NCI-H748 (cell line): ENCODE results near the gene JADE1.

Experiments used
- DNase-seq: peaks from one replicate; lab custom pipeline; 2025; ENCODE audit not compliant: unreplicated experiment; lab: John Stamatoyannopoulos, UW

The JADE1 gene

GRCh38 chr4:128840711-128841318 lies 31.3 kb downstream of the JADE1 start:
- DNase-seq, result no peak

DNA sequence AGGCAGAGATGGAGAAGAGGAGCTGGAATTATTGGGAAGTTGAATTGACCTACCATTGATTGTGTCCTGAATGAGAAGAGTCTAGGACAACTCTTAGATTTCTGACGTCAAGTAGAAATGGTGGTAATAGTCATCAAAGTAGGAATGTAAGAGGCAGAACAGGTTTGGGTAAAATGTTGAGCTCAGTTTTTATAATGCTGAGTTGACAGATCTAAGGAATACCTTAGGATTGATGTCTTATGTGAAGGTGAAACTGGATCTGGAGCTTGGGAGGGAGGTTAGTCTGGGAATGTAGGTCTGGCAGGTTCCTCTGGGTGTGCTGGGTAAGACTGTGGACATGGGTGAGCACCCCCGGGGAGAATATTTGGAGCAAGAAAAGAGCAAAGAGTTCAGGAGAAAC lies 31.9 kb downstream of the JADE1 start:
- DNase-seq, result no peak

DNA sequence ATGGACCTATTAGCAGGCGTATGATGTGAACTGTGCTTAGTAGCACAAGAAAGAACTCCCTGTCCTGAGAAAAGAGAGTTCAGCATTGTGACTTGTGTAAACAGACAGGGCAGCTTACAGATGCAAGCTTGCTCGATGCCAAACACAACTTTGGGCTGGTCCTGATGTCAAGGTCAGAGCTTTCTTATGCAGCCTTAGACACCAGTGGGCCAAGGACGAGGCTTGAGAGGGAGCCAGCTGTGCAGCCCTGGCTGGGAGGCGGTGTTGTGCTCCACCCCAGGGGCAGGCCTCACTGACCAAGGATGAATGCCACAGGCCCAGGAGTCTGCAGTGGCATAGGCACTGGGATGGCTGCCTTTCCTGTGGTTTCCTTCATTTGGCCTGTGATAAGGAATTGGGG lies 35.4 kb downstream of the JADE1 start:
- no peak for DNase-seq

GRCh38 chr4:128846063-128846462 lies 36.6 kb downstream of the JADE1 start:
- peak; percentile 55 for DNase-seq

DNA sequence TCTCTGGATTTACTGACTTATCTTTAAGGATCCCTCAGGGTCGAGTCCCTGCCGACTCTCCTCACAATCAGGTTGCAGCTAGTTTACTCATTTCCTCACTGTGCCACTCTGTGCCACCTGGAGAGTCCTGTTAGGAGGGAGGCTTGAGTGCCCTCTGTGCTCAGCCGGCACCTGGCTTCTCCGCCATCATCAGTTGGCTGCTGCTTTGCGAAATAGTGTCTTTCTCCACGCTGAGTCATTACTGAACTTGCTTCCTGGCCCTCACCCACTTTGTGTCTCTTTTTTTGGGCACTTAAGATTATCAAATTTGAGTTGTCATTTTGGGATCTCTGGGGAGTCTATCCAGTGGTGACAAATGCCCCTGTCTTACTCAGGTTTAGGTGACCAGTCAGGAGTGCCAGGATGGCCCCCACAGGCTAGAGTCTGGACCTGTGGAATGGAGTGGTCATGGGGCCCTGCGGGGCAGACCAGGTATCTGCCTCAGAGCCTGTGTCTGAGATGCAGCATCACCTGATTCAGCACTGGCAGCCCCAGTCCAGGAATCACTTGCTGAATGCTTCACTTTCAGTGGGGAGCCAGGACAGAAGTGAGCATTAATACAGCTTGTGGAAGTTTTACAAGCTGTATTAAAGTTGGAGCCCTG lies 37.7 kb downstream of the JADE1 start:
- no peak for DNase-seq

DNA sequence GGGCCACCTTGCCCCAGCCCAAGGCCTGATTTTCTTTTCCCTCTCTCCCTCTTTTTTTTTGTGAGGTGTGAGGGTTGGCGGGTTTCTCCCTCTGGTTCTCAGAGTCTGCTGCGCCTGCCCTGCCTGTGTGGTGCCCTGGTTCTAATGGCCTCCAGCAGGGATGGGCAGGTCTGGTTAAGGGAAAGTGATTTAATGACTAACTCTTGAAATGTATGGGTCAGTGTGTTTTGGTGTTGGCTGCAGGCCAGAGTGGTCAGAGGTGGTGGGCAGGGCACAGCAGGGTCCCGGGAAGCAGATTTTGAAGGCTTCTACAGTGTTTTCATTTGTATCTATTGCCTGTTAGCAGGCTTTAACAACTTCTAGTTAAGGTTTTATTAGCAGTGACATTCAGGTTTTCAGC lies 39.0 kb downstream of the JADE1 start:
- DNase-seq, result no peak

DNA sequence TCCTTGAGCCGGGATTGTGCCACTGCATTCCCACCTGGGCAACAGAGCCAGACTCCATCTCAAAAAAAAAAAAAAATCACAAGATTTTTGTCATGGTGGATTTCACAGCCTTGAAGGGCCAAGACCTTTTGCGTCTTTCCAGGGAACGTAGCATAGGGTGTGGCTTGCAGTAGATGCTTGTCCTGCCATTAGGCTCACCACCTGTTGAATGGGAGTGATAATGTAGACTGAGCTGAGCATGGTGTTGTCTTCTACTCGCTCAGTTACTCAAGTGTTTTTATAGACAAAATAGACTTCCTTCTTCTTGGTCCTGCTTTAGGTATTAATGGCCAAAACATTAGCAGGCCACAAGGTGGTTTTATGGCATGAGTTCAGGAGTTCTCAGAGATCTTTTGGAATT lies 40.8 kb downstream of the JADE1 start:
- DNase-seq, result no peak

DNA sequence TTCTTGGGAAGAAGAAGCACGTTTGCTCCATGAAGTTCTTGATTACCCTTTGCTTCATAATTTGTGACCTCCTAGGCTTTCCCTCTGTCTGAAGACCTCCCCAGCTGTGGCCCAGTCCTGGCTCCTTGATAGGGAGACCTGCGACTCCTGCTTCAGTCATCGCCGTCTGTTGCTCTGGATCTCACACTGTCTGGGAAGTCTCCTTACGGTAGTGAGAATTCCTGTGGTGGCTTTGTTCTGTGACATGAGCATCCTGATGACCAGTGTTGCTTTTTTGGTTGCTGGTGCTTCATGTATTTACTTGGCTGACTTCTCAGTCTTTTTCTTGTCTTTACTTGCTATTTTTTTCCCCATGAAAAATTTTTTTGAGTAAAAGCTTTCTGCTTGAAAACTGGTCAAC lies 44.2 kb downstream of the JADE1 start:
- no peak for DNase-seq

DNA sequence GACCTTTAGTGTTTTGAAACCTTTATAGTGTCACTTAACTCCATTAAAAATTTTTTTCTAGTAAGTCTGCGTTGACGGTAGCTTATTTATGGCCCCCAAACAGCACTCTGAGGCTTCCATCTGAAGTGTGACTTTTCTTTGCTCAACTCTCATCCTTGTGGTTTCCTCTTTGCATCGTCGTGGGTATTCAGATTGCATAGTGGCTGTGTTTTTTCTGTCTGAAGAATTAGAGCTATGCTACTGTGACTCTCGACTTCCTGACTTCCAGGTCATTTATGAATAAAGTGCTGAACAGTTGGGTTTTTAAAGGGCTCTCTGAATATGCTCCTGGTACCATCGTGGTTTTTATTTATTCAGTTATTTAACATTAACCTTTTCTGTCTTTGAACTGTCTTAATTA lies 44.9 kb downstream of the JADE1 start:
- DNase-seq, result no peak

DNA sequence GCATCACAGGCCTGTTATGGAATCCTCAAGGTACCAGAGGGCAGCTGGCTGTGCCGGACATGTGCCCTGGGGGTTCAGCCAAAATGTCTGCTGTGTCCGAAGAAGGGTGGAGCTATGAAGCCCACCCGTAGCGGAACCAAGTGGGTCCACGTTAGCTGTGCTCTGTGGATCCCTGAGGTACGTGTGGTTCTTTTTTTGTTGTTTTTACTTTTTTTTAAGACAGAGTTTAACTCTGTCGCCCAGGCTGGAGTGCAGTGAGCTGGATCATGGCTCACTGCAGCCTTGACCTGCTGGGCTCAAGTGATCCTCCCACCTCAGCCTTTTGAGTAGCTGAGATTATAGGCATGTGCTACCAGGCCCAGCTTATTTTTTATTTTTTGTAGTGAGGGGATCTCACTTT lies 46.1 kb downstream of the JADE1 start:
- no peak for DNase-seq

DNA sequence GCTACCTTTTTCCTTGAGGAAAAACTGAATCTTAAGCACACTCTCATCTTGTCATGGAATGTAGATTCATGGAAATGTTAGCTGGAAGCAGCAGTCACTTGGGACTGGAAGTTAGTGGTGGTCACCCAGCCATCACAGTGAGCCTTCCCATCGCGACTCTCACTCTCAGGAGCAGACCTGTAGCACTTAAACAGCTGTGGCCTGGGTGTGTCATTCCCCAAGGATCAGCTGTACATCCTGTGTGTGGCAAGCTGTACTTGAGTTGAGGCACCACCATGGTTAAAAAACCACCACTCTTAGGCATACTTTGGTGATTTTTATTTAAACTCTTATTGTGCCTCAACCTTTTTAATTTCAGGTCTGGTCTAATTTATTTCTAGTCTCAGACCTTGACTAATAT lies 46.7 kb downstream of the JADE1 start:
- DNase-seq, result no peak

DNA sequence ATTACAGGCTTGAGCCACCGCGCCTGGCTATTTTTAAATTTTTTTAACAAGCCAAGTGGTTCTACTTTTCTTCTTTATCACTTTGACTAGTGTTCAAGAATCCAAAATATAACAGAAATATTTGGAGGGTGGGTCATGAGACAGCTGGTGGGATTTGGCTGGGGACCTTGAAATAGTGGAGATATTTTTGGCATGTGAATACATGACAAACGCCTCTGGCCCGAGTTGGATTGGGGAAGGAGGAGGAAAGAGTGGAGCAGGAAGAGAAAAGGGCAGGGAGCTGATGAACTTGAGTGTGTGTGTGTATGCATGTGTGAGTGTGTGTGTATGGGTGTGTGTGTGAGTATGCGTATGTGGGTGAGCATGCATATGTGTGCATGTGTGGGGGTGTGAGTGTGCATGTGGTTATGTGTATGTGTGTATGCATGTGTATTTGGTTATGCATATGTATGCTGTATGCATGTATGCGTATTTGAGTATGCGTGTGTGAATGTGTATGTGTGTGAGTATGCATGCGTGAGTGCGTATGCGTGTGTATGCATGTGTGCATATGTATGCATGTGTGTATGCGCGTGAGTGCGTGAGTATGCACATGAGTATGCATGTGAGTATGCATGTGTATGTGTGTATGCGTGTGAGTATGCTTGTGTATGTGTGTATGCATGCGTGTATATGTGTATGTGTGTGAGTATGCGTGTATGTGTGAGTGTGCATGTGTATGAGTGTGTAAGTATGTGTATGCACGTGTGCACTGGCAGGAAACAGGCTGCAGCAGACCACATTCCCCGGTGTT lies 49.6 kb downstream of the JADE1 start:
- no peak for DNase-seq

GRCh38 chr4:128859887-128860677 lies 50.6 kb downstream of the JADE1 start:
- DNase-seq, result no peak

- no peak for DNase-seq
These were observed 52.5 kb downstream of the JADE1 start for GRCh38 chr4:128861856-128862518.

DNA sequence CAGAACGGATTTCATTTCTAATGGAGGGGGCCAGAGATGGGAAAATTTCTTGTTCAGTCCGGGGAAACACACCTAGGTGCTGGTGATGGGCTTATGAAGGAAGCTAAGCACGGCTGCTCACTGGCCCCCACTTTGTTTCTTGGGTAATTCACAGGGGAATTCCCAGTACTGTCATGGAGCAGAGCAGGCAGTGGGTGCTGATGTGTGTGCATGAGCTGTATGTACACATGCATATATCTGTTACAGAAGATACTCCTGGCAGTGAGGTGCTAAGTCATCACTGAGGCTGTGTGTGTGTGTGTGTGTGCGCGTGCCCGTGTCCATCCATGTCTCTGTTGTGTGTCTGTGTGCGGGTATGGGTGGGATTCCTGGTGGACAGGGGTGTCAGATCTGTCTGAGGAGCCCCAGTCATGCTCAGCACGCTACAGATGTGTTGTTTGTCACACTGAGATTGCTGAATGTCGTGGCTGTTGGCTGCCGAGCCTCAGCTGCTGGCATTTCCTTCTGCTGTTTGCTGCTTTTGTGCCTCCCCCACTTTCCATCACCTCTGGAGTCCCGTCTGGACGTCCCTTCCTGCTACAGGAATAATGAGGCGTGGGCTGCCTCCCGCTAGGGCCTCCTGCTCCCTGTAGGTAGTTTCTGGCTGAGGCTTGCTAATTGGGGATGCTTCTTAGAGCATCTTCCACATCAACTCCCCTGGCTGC lies 53.3 kb downstream of the JADE1 start:
- no peak for DNase-seq

DNA sequence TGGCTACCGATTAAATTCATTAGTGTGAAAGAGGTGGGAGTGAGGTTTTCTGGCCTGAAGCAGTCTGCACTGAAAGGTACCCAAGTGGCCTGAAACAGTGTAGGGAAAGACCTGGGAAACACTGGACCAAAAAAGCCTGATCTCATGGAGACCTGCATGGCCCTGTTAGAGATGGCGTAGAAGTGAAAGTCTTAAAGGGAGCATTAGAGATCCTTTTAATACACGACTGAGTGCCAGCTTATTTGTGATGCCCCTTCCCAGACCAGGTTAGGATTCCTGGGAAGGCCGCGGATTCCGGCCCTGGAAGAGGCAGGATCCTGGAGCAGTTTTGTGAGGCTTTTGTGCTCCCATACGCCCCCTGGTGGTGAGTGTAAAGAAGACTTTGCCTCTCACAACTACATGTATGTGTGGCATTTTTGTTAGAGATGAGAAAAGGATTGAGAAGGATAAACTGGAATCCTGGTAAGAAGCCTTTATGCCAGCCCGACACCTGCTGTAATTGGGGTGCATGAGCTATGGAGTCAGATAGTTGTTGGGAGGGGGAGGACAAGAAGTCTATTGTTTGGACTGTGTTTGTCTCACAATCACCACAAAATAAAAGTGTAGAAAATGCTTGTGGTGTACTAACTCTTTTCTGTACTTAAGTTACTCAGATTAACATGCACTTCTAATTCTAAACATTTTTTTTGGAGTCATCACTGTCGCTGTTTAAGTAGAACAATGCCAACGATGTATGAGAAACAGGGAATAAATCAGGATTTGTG lies 54.0 kb downstream of the JADE1 start:
- peak; percentile 62 for DNase-seq

GRCh38 chr4:128865132-128865531 lies 55.6 kb downstream of the JADE1 start:
- no peak for DNase-seq

DNA sequence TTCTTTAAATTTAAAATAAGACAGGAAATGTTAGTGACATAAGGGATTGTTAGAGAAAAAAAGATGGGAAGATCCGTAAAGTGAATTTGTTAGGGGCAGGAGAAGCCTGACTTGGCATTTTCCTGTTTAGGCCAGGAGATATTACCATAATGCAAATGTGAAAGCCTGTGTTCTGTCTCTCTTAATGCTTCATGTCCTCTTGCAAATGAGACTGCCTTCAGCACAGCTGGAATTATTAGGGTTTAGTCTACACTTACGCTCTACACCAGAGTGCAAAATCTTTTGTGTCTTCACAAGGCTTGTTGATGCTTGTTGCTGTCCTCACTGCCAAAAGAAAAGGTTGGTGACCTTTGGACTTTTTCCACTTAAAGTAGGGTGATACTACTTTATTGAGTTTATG lies 56.8 kb downstream of the JADE1 start:
- DNase-seq, result no peak

- no peak for DNase-seq
These were observed 57.2 kb downstream of the JADE1 start for GRCh38 chr4:128866691-128867090.

DNA sequence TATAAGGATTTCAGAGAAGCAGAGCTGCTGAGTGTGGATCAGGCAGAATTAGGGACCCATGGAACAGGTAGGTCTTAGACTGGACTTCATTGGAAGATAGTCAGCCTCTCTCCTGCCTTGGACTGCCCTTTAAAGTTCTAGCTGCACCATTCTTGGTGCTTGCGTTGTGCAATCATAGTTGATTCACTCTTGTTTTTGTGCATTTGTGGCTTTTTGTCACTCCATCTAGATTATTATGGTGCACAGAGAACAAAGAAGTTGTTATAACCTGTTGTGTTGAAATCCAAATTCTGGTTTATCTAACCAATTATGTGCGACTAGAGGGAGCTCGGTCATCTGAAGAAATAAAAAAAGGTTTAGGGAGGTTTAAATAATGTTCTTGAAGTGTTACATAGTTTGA lies 59.3 kb downstream of the JADE1 start:
- no peak for DNase-seq
